Measurements from ENCODE around the gene CYP19A1.

CYP19A1 gene

GRCh38 chr15:51321316-51321715 lies 17.1 kb downstream of the CYP19A1 start:
- Mint-ChIP-seq H3K9me3 (no peaks in the 10 kb centered on the region), H3K27ac (no peak overlapping the region), H3K36me3 (ENCODE audit: low read depth) (no peaks in the 10 kb centered on the region), H3K4me1 (peaks cover 8% of the 10 kb centered on the region), H3K27me3 (ENCODE audit: low read depth) (no peaks in the 10 kb centered on the region), H3K4me3 (no peak overlapping the region)
- TF ChIP-seq, protein P1, sequence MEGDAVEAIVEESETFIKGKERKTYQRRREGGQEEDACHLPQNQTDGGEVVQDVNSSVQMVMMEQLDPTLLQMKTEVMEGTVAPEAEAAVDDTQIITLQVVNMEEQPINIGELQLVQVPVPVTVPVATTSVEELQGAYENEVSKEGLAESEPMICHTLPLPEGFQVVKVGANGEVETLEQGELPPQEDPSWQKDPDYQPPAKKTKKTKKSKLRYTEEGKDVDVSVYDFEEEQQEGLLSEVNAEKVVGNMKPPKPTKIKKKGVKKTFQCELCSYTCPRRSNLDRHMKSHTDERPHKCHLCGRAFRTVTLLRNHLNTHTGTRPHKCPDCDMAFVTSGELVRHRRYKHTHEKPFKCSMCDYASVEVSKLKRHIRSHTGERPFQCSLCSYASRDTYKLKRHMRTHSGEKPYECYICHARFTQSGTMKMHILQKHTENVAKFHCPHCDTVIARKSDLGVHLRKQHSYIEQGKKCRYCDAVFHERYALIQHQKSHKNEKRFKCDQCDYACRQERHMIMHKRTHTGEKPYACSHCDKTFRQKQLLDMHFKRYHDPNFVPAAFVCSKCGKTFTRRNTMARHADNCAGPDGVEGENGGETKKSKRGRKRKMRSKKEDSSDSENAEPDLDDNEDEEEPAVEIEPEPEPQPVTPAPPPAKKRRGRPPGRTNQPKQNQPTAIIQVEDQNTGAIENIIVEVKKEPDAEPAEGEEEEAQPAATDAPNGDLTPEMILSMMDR (IDR thresholded peaks at IDR 0.05; ENCODE audit: unreplicated experiment in 3 of 3): no peak

DNA sequence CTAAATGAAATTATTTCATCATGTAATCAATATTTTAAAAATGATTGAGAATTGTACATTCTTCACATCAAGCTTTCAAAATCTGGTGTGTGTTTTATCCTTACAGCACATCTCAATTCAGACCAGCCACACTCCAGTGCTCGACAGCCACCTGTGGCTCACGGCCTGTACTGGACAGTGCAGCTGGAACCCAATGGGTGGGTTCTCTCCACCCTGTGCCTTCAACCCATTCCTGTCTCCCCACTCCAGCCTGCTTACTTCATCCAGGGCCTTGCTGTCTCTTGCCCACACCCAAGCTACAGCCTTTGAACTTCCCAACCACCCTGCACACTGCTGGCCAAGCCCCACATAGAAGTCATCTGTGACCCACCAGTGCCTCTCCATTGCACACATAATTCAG lies 17.6 kb downstream of the CYP19A1 start:
- no peaks in the 10 kb centered on the region for H3K36me3 Mint-ChIP-seq (ENCODE audit: low read depth)
- no peak overlapping the region for H3K27ac Mint-ChIP-seq
- TF ChIP-seq, protein P1 (IDR thresholded peaks at IDR 0.05; ENCODE audit: unreplicated experiment in 3 of 3): no peak
- H3K4me1 Mint-ChIP-seq: peaks cover 8% of the 10 kb centered on the region
- no peak overlapping the region for H3K4me3 Mint-ChIP-seq
- H3K9me3 Mint-ChIP-seq: no peaks in the 10 kb centered on the region
- H3K27me3 Mint-ChIP-seq (ENCODE audit: low read depth): no peaks in the 10 kb centered on the region

DNA sequence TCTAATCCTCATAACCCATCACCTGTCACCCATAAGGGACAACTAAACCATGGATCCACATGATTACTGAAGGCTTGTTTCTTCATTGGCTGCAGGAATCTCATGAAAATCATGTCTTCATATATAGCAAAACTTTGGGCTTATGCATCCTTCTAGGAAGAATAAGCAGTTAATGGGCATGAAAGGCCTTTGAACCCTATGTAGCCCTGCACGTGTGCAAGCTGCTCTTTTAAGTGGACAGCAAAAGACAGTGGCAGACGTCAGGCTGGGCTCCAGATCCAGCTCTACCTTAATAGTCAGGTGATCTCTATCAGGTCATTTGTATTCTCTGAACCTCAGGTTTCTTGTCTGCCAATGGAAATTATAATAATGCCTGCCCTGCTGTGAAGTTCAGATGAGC lies 18.9 kb downstream of the CYP19A1 start:
- Mint-ChIP-seq H3K36me3 (ENCODE audit: low read depth) (no peaks in the 10 kb centered on the region), H3K9me3 (no peaks in the 10 kb centered on the region), H3K27ac (no peak overlapping the region), H3K4me1 (peaks cover 8% of the 10 kb centered on the region), H3K27me3 (ENCODE audit: low read depth) (no peaks in the 10 kb centered on the region), H3K4me3 (no peak overlapping the region)
- TF ChIP-seq, protein P1 (IDR thresholded peaks at IDR 0.05; ENCODE audit: unreplicated experiment in 3 of 3): no peak

DNA sequence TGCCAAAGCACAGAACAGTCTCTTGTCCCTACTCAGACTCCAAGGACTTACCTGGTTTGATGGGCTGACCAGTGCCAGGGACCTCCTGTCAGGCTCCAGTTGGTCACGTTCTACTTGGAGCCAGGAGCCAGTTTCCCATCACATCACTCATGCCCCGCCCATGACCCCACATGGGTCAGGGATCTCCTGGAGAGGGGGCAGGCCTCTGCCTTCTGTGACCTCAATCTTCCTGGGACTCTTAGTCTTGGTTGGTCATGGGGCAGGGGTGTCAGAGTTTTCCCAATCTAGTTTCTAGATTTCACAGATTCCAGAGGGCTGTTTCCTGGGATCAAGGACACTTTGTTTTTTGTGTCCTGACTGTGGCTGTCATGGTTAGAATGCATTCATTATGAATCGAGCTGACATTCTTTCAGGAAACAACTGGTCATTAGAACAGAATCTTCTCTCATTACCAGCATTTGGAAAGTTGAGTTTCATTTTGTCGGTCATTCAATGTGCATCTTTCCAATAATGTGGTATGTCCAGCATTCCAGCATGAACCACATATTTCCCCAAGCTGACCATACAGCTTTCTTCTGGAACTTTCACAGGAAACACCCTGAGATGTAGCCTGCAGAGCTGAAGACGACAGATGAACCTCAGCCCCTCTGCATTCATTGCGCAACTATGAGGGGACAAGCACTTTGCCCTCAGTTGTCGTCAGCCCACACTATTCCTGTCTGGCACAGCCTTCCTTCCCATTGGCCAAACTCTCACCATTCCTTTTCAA lies 19.8 kb downstream of the CYP19A1 start:
- peaks cover 8% of the 10 kb centered on the region for H3K4me1 Mint-ChIP-seq
- no peak overlapping the region for H3K27ac Mint-ChIP-seq
- no peak overlapping the region for H3K4me3 Mint-ChIP-seq
- H3K36me3 Mint-ChIP-seq (ENCODE audit: low read depth): no peaks in the 10 kb centered on the region
- no peaks in the 10 kb centered on the region for H3K27me3 Mint-ChIP-seq (ENCODE audit: low read depth)
- TF ChIP-seq, protein P1 (IDR thresholded peaks at IDR 0.05; ENCODE audit: unreplicated experiment in 3 of 3): no peak
- no peaks in the 10 kb centered on the region for H3K9me3 Mint-ChIP-seq

GRCh38 chr15:51316636-51317035 lies 21.8 kb downstream of the CYP19A1 start:
- no peaks in the 10 kb centered on the region for H3K9me3 Mint-ChIP-seq
- TF ChIP-seq, protein P1 (IDR thresholded peaks at IDR 0.05; ENCODE audit: unreplicated experiment in 3 of 3): no peak
- no peak overlapping the region for H3K4me3 Mint-ChIP-seq
- H3K36me3 Mint-ChIP-seq (ENCODE audit: low read depth): no peaks in the 10 kb centered on the region
- H3K4me1 Mint-ChIP-seq: no peaks in the 10 kb centered on the region
- H3K27ac Mint-ChIP-seq: no peak overlapping the region
- H3K27me3 Mint-ChIP-seq (ENCODE audit: low read depth): no peaks in the 10 kb centered on the region

DNA sequence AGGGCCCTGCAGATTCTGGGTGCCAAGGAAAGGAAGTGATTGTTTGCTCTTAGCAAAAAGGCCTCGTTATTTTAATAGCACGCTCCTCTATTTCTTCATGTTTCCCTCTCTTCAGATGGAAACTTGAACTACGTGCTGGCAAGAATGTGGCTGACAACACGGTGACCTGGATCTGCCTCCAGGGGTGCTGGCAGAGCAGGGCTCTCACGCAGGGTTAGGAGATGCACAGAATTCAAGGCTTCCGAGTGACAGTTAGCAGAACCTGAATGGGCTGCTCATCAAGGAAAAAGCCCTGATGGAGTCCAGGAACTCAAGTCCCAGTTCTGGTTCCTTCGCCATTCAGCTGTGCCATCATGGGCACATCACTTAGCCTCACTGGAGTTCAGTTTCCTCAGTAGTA lies 22.7 kb downstream of the CYP19A1 start:
- Mint-ChIP-seq H3K9me3 (no peaks in the 10 kb centered on the region), H3K4me3 (no peak overlapping the region), H3K27ac (no peak overlapping the region), H3K4me1 (no peaks in the 10 kb centered on the region), H3K27me3 (ENCODE audit: low read depth) (no peaks in the 10 kb centered on the region), H3K36me3 (ENCODE audit: low read depth) (no peaks in the 10 kb centered on the region)
- TF ChIP-seq, protein P1 (IDR thresholded peaks at IDR 0.05; ENCODE audit: unreplicated experiment in 3 of 3): no peak
